ENCODE measurements around the gene LRRC73. TPM values are rescaled to one million over a fixed set of nuclear protein-coding genes. Genes with fewer than 3 reads are reported as not detected.

The LRRC73 gene
- total and polyA plus RNA-seq, 9 of the 15 experiments (the other 6 are each of a cell fraction or from before 2014, with no cell fraction given), result 0.07 to 0.55 (median 0.16) TPM; not detected in 3

DNA sequence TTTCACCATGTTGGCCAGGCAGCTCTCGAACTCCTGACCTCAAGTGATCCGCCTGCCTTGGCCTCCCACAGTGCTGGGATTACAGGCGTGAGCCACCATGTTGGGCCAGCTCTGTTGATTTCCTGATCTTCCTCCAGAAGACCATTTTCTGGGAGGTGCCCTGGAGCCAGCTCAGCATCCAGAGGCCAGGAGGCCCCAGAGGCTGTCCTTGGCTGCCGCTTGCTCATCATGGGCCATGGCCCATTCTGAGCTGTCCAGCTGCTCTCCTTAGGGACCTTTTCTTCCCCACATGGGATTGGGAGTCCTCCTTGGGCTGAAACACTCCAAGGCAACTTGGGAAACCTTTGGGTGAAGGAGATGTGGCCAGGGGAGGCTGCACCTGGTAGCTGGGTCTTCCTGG, 15.4 kb downstream of the LRRC73 start:
- no peak overlapping the region for H2AFZ ChIP-seq (ENCODE audit: low read depth, low read length)
- H3K27ac ChIP-seq (ENCODE audit: extremely low read depth, low read depth, low read length), result no peak overlapping the region
- ATAC-seq (no peak), DNase-seq (ENCODE audit: extremely low read depth in 1 of 4, low spot score in 3 of 4) (no peak), FAIRE-seq (no peak)
- H3K9ac ChIP-seq (ENCODE audit: insufficient read depth in 1 of 2, low read depth in 2 of 2, low read length in 2 of 2), result peak overlapping the region in 1 of 2 experiments; percentile 61; a peak in 2 of 4 replicates
- peaks cover 16 to 28% of the 10 kb centered on the region in 2 experiments for H3K4me1 ChIP-seq (replicated peaks in 1 of 2; ENCODE audit: control insufficient read depth in 2 of 2, insufficient read depth in 2 of 2, low read length in 2 of 2)
- BruUV-seq (replicated peaks), result no TSS peak
- no peak overlapping the region for H3K4me3 ChIP-seq
- TF ChIP-seq ZBED1 (IDR thresholded peaks at IDR 0.05), result no peak
- TF ChIP-seq, protein P1, sequence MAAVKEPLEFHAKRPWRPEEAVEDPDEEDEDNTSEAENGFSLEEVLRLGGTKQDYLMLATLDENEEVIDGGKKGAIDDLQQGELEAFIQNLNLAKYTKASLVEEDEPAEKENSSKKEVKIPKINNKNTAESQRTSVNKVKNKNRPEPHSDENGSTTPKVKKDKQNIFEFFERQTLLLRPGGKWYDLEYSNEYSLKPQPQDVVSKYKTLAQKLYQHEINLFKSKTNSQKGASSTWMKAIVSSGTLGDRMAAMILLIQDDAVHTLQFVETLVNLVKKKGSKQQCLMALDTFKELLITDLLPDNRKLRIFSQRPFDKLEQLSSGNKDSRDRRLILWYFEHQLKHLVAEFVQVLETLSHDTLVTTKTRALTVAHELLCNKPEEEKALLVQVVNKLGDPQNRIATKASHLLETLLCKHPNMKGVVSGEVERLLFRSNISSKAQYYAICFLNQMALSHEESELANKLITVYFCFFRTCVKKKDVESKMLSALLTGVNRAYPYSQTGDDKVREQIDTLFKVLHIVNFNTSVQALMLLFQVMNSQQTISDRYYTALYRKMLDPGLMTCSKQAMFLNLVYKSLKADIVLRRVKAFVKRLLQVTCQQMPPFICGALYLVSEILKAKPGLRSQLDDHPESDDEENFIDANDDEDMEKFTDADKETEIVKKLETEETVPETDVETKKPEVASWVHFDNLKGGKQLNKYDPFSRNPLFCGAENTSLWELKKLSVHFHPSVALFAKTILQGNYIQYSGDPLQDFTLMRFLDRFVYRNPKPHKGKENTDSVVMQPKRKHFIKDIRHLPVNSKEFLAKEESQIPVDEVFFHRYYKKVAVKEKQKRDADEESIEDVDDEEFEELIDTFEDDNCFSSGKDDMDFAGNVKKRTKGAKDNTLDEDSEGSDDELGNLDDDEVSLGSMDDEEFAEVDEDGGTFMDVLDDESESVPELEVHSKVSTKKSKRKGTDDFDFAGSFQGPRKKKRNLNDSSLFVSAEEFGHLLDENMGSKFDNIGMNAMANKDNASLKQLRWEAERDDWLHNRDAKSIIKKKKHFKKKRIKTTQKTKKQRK (IDR thresholded peaks at IDR 0.05; ENCODE audit: borderline replicate concordance, low read depth, low read length), result no peak
- TF ChIP-seq KLF10 (CRISPR knock-in tag; IDR thresholded peaks at IDR 0.05), result no peak
- TF ChIP-seq NCOA4 (IDR thresholded peaks at IDR 0.05; ENCODE audit: partially characterized antibody), result no peak
- no peak for TF ChIP-seq MYBL2 (IDR thresholded peaks at IDR 0.05; ENCODE audit: low read depth)
- TF ChIP-seq MYBL2 (CRISPR knock-in tag; IDR thresholded peaks at IDR 0.05; ENCODE audit: borderline replicate concordance), result no peak
- no peak for TF ChIP-seq ZNF197 (CRISPR knock-in tag; IDR thresholded peaks at IDR 0.05; ENCODE audit: low read depth)
- TF ChIP-seq MECOM (CRISPR knock-in tag; IDR thresholded peaks at IDR 0.05), result 0 out of 2 replicates have a peak, but pooled peaks have one; percentile 13
- TF ChIP-seq KAT8 (IDR thresholded peaks at IDR 0.05; ENCODE audit: low read depth), result no peak
- H3K4me2 ChIP-seq (ENCODE audit: insufficient read depth, low read length), result no peak overlapping the region
- intact Hi-C loops (cut with micrococcal nuclease), result no loop called here
- POLR2A ChIA-PET, result interaction anchor here (0.7 to 8.5 kb wide), 8 partner anchors 8 to 312 kb away, joined by 3 to 54 read pairs (median 4); partner anchors contain the start of genes CUL9 and LRRC73
- H3K79me2 ChIP-seq (ENCODE audit: control insufficient read depth, insufficient read depth, low read length), result 0 out of 3 replicates have a peak, but pooled peaks cover 3% of the 10 kb centered on the region
- H3K9me3 ChIP-seq (replicated peaks; ENCODE audit: control insufficient read depth, insufficient read depth, low read depth, low read length), result no peaks in the 10 kb centered on the region
- H4K20me1 ChIP-seq (replicated peaks; ENCODE audit: control insufficient read depth, insufficient read depth, low read length), result peaks cover 22% of the 10 kb centered on the region
- CTCF ChIA-PET (ENCODE audit: low intra/inter-chr PET ratio), result no interaction called here
- in situ Hi-C loops (cut with MboI), result loop anchor here (5.0 kb wide), 1 partner anchor 232 kb away; no protein-coding TSS in a partner anchor
- peaks cover 3% of the 10 kb centered on the region for H3K9me1 ChIP-seq (ENCODE audit: control insufficient read depth, insufficient read depth, low read length)
- H3K36me3 ChIP-seq (ENCODE audit: control insufficient read depth, insufficient read depth, low read length), result peaks cover 23% of the 10 kb centered on the region; the same call in 2 of the 3 replicates
- 64% methylated on average over 4 of the region's 4 CpGs for WGBS (ENCODE audit: insufficient coverage, low coverage, missing lambda C conversion rate)
- H3K27me3 ChIP-seq (ENCODE audit: control insufficient read depth in 2 of 2, insufficient read depth in 2 of 2, low read length in 2 of 2), result no peaks in the 10 kb centered on the region

All from K562 (cell line).